ENCODE measurements around the gene CMTM8. TPM values are rescaled to one million over a fixed set of nuclear protein-coding genes. Genes with fewer than 3 reads are reported as not detected.

The CMTM8 gene
- polyA plus RNA-seq, 2 of the 4 experiments (the other 2 are of a cell fraction) = 8.4 to 15.6 TPM

DNA sequence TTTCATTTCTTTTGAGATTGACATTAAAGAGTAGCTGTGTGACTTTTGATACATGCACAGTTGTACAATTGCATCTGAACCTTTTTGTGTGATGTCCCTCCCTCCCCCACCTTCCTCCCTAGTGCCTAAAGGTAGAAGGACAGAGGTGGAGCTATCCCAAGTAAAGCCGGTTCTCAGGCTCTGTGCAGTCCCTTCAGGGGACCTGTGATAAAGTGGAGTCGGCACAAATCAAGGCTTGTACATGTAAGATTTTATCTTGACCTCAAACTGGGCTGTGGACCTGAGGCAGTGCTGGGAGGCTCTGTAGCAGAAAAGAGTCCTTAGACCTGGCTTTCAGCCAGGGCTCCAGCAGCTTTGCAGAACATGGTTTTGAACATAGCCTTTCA, 97.6 kb downstream of the CMTM8 start (continued):
- TF ChIP-seq, protein P1, sequence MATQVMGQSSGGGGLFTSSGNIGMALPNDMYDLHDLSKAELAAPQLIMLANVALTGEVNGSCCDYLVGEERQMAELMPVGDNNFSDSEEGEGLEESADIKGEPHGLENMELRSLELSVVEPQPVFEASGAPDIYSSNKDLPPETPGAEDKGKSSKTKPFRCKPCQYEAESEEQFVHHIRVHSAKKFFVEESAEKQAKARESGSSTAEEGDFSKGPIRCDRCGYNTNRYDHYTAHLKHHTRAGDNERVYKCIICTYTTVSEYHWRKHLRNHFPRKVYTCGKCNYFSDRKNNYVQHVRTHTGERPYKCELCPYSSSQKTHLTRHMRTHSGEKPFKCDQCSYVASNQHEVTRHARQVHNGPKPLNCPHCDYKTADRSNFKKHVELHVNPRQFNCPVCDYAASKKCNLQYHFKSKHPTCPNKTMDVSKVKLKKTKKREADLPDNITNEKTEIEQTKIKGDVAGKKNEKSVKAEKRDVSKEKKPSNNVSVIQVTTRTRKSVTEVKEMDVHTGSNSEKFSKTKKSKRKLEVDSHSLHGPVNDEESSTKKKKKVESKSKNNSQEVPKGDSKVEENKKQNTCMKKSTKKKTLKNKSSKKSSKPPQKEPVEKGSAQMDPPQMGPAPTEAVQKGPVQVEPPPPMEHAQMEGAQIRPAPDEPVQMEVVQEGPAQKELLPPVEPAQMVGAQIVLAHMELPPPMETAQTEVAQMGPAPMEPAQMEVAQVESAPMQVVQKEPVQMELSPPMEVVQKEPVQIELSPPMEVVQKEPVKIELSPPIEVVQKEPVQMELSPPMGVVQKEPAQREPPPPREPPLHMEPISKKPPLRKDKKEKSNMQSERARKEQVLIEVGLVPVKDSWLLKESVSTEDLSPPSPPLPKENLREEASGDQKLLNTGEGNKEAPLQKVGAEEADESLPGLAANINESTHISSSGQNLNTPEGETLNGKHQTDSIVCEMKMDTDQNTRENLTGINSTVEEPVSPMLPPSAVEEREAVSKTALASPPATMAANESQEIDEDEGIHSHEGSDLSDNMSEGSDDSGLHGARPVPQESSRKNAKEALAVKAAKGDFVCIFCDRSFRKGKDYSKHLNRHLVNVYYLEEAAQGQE (IDR thresholded peaks at IDR 0.05) = no peak
- TF ChIP-seq CBX2 (IDR thresholded peaks at IDR 0.05; ENCODE audit: borderline replicate concordance, low read depth) = no peak
- TF ChIP-seq, protein P2, sequence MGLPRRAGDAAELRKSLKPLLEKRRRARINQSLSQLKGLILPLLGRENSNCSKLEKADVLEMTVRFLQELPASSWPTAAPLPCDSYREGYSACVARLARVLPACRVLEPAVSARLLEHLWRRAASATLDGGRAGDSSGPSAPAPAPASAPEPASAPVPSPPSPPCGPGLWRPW (IDR thresholded peaks at IDR 0.05) = no peak

DNA sequence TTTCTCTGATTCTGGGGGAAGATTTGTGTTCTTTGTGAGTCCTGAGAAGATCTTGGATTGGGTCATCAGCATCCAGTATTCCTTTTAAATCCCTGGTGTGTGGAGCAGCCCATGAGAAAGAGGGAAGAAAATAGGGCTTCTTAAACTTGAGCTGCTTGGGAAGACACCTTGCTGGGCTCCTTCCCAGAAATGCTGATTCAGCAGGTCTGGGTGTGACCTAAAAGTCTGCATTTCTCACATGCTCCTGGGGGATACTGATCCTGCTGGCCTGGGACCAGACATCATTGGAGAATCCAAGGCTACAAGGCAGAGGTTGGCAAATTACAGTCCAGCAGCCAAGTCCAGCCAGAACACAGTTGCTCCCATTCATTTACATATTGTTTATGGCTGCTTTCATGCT, 99.0 kb downstream of the CMTM8 start:
- H3K4me3 ChIP-seq = no peak overlapping the region
- H3K4me1 ChIP-seq = no peaks in the 10 kb centered on the region
- H3K27ac ChIP-seq = no peak overlapping the region
- ATAC-seq (no peak), DNase-seq (ENCODE audit: low read depth in 1 of 2, low spot score in 1 of 2) (no peak), FAIRE-seq (no peak)
- POLR2A ChIA-PET = no interaction called here
- no peak overlapping the region for H3K4me2 ChIP-seq
- no peaks in the 10 kb centered on the region for H3K9me3 ChIP-seq
- CTCF ChIA-PET = interaction anchor here (1.7 to 2.2 kb wide), 2 partner anchors 37 to 159 kb away, joined by 3 to 9 read pairs; no protein-coding TSS in a partner anchor
- peak; percentile 97 for TF ChIP-seq MAFK (IDR thresholded peaks at IDR 0.05; ENCODE audit: partially characterized antibody)
- TF ChIP-seq, protein P3, sequence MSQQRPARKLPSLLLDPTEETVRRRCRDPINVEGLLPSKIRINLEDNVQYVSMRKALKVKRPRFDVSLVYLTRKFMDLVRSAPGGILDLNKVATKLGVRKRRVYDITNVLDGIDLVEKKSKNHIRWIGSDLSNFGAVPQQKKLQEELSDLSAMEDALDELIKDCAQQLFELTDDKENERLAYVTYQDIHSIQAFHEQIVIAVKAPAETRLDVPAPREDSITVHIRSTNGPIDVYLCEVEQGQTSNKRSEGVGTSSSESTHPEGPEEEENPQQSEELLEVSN (IDR thresholded peaks at IDR 0.05; ENCODE audit: borderline replicate concordance, low read depth) = no peak
- no peak for TF ChIP-seq ESRRA (IDR thresholded peaks at IDR 0.05; ENCODE audit: borderline replicate concordance, low read length)
- TF ChIP-seq, protein P4, sequence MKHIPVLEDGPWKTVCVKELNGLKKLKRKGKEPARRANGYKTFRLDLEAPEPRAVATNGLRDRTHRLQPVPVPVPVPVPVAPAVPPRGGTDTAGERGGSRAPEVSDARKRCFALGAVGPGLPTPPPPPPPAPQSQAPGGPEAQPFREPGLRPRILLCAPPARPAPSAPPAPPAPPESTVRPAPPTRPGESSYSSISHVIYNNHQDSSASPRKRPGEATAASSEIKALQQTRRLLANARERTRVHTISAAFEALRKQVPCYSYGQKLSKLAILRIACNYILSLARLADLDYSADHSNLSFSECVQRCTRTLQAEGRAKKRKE (CRISPR knock-in tag; IDR thresholded peaks at IDR 0.05; ENCODE audit: low read depth) = no peak
- TF ChIP-seq NPAS2 (CRISPR knock-in tag; IDR thresholded peaks at IDR 0.05; ENCODE audit: borderline replicate concordance) = no peak
- TF ChIP-seq KDM1A (IDR thresholded peaks at IDR 0.05; ENCODE audit: low read depth) = no peak

DNA sequence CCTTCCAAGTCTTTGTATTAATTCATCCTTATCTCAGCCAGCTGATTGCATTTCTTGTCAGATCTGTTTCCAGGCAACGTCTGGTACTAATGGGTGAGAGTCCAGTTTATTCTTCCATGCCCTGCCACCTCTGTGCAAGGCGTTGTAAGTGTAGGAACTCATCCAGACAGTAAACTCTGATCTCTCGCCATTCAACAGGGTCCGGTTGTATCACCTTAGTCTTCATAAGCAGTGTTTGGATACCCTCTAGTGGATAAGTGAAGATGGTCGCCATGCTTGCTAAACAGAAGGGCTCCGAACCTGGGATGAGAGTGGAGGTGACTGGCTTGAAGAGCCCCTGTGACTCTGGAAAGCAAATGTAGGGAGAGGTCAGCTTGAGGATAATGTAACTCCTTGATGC, 101.6 kb downstream of the CMTM8 start:
- Histone ChIP-seq H3K4me2 (no peak overlapping the region), H3K9me3 (no peaks in the 10 kb centered on the region), H3K4me1 (no peaks in the 10 kb centered on the region), H3K4me3 (no peak overlapping the region), H3K27ac (no peak overlapping the region)
- 56% methylated on average over 6 of the region's 6 CpGs for WGBS (ENCODE audit: missing lambda C conversion rate)
- CTCF ChIA-PET = interaction anchor here (0.6 to 1.3 kb wide), 9 partner anchors 31 to 1762 kb away, joined by 3 to 5 read pairs (median 3); no protein-coding TSS in a partner anchor
- FAIRE-seq (no peak), DNase-seq (ENCODE audit: low read depth in 1 of 2, low spot score in 1 of 2) (peak; percentile 61 to 63), ATAC-seq (peak; percentile 90 to 95)
- TF ChIP-seq HOXB13 (CRISPR knock-in tag; IDR thresholded peaks at IDR 0.05; ENCODE audit: low read depth) (no peak), RFX5 (IDR thresholded peaks at IDR 0.05) (no peak), SMC3 (IDR thresholded peaks at IDR 0.05) (peak; percentile 43; the same call in 2 of the 3 replicates), RARB (CRISPR knock-in tag; IDR thresholded peaks at IDR 0.05) (no peak), EHMT2 (IDR thresholded peaks at IDR 0.05; ENCODE audit: low read depth) (no peak), SREBF2 (IDR thresholded peaks at IDR 0.05) (no peak), ESRRA (IDR thresholded peaks at IDR 0.05; ENCODE audit: borderline replicate concordance, low read length) (no peak), POLR2AphosphoS2 (conservative IDR thresholded peaks at IDR 0.05; ENCODE audit: low read length) (no peak), RAD21 (conservative IDR thresholded peaks at IDR 0.05 in 1 of 2, IDR thresholded peaks at IDR 0.05 in 1 of 2) (peak; percentile 73 to 78)
- TF ChIP-seq, protein P5, sequence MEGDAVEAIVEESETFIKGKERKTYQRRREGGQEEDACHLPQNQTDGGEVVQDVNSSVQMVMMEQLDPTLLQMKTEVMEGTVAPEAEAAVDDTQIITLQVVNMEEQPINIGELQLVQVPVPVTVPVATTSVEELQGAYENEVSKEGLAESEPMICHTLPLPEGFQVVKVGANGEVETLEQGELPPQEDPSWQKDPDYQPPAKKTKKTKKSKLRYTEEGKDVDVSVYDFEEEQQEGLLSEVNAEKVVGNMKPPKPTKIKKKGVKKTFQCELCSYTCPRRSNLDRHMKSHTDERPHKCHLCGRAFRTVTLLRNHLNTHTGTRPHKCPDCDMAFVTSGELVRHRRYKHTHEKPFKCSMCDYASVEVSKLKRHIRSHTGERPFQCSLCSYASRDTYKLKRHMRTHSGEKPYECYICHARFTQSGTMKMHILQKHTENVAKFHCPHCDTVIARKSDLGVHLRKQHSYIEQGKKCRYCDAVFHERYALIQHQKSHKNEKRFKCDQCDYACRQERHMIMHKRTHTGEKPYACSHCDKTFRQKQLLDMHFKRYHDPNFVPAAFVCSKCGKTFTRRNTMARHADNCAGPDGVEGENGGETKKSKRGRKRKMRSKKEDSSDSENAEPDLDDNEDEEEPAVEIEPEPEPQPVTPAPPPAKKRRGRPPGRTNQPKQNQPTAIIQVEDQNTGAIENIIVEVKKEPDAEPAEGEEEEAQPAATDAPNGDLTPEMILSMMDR (IDR thresholded peaks at IDR 0.05) = peak; percentile 57
- POLR2A ChIA-PET = no interaction called here

Data from A549 (cell line).